HG03571 (cell line): Measurements from ENCODE around the gene RGS16.
"Not testable (repeated sequence)": the region's sequence is repeated elsewhere in the genome, so short reads cannot be mapped to it uniquely, and the experiment has no call there.

Source experiments
- ATAC-seq: cut with Tn5 transposase; IDR thresholded peaks from one replicate; pipeline ENCODE4 v1.9.1; 2021; ENCODE audit not compliant: unreplicated experiment

The RGS16 gene

GRCh38 chr1:182604175-182605164 is at the start of gene RGS16:
Gene RGS16, minus strand, starts transcription at chr1:182604389. Its CDS starts 130 bp downstream, at chr1:182604259.
- ATAC-seq: peak; percentile 94

- ATAC-seq: no peak
Measured at GRCh38 chr1:182653986-182654385, 49.8 kb upstream of the RGS16 start.

GRCh38 chr1:182652933-182653332 is 48.7 kb upstream of the RGS16 start:
- ATAC-seq: no peak

- ATAC-seq: no peak
Measured at GRCh38 chr1:182651339-182651724, 47.1 kb upstream of the RGS16 start.

- ATAC-seq: no peak
Measured at GRCh38 chr1:182650678-182651338, 46.6 kb upstream of the RGS16 start.

- ATAC-seq: no peak
Measured at GRCh38 chr1:182649041-182649440, 44.9 kb upstream of the RGS16 start.

- ATAC-seq: no peak
Measured at GRCh38 chr1:182646739-182647138, 42.5 kb upstream of the RGS16 start.

GRCh38 chr1:182644886-182645285 is 40.7 kb upstream of the RGS16 start:
- no peak for ATAC-seq

- no peak for ATAC-seq
Measured at GRCh38 chr1:182643699-182644098, 39.5 kb upstream of the RGS16 start.

GRCh38 chr1:182642461-182642860 is 38.3 kb upstream of the RGS16 start:
- no peak for ATAC-seq

- ATAC-seq: no peak
Measured at GRCh38 chr1:182641561-182641960, 37.4 kb upstream of the RGS16 start.

GRCh38 chr1:182639330-182639729 is 35.1 kb upstream of the RGS16 start:
- ATAC-seq: no peak

GRCh38 chr1:182637769-182638168 is 33.6 kb upstream of the RGS16 start:
- no peak for ATAC-seq

- no peak for ATAC-seq
Measured at GRCh38 chr1:182635871-182636270, 31.7 kb upstream of the RGS16 start.

GRCh38 chr1:182634306-182635072 is 30.3 kb upstream of the RGS16 start:
- no peak for ATAC-seq

- ATAC-seq: no peak
Measured at GRCh38 chr1:182633657-182634281, 29.6 kb upstream of the RGS16 start.

- ATAC-seq: no peak
Measured at GRCh38 chr1:182633031-182633430, 28.8 kb upstream of the RGS16 start.

GRCh38 chr1:182632441-182632857 is 28.3 kb upstream of the RGS16 start:
- ATAC-seq: not testable (repeated sequence)

- ATAC-seq: no peak
Measured at GRCh38 chr1:182631954-182632353, 27.8 kb upstream of the RGS16 start.

- no peak for ATAC-seq
Measured at GRCh38 chr1:182631053-182631677, 27.0 kb upstream of the RGS16 start.
